ENCODE results near the gene DBNL. TPM values are rescaled to one million over a fixed set of nuclear protein-coding genes. Genes with fewer than 3 reads are reported as not detected.
"Not testable (repeated sequence)": the region's sequence is repeated elsewhere in the genome, so short reads cannot be mapped to it uniquely, and the experiment has no call there.

The DBNL gene
- 100 to 1,000 TPM; 108 to 165 (median 138) TPM for total RNA-seq

DNA sequence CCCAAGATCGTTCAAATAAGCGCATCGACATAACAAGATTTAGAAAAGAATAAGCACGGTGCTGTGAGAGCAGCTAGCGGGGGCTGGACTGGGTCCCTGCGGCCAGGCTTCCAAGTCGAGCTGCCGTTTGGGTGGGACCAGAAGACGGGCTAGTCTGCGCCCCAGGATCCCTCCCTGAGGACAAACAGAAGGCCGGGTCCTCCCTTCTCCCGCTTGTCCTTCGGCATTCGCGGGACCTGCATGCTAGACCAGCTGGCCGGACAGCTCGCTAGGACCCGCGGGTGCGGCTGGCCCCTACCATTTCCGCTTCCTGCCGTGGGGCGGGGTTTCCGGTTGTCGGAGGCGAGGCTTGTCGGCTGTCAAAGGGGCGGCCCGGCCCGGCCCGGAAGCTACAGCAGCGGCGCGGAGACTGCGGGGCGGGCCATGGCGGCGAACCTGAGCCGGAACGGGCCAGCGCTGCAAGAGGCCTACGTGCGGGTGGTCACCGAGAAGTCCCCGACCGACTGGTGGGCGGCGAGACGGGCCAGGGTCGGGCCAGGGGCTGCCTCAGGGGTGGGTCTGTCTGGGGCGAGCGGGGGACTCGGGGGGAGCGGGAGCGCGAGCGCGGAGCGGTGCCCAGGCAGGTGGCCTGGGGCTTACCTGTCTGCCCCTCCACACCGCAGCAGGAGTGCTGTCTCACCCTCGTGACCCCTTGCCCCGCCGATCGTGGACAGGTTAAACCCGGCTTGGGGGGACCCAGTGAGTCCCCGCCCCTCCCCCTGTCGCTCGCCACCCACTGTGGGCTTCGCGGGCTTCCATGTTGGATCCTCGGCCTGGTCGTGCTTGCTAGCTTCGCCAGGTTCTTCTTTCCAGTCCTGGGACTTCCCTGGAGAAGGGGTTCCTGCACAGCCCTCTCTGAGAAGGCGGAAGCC lies at the start of gene DBNL:
TSS of gene DBNL (plus strand) at position 388 of the 911 bp plus-strand sequence. CDS start at position 424, 36 bp downstream.
- TF ChIP-seq, protein P1, sequence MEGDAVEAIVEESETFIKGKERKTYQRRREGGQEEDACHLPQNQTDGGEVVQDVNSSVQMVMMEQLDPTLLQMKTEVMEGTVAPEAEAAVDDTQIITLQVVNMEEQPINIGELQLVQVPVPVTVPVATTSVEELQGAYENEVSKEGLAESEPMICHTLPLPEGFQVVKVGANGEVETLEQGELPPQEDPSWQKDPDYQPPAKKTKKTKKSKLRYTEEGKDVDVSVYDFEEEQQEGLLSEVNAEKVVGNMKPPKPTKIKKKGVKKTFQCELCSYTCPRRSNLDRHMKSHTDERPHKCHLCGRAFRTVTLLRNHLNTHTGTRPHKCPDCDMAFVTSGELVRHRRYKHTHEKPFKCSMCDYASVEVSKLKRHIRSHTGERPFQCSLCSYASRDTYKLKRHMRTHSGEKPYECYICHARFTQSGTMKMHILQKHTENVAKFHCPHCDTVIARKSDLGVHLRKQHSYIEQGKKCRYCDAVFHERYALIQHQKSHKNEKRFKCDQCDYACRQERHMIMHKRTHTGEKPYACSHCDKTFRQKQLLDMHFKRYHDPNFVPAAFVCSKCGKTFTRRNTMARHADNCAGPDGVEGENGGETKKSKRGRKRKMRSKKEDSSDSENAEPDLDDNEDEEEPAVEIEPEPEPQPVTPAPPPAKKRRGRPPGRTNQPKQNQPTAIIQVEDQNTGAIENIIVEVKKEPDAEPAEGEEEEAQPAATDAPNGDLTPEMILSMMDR (IDR thresholded peaks at IDR 0.05): no peak
- TF ChIP-seq POLR2A (IDR thresholded peaks at IDR 0.05): peak in 1 of 2 donors; percentile 89
- peak; percentile 94 to 96 for DNase-seq
- peaks cover 18 to 28% of the 10 kb centered on the region in 2 donors for H3K4me1 ChIP-seq
- H3K4me3 ChIP-seq (replicated peaks in 1 of 3): peak within 1 kb of the TSS; percentile 89 to 99 (median 91)
- H3K9me3 ChIP-seq: no peaks in the 10 kb centered on the region
- 1 to 2% methylated on average over 9 to 38 of the region's 74 CpGs for WGBS, 2 donors
- peaks cover 0 to 4% of the 10 kb centered on the region in 2 donors for H3K36me3 ChIP-seq
- intact Hi-C loops (cut with DNase I): no loop called here
- peak within 1 kb of the TSS; percentile 44 to 65 (median 52) for H3K27ac ChIP-seq
- H3K27me3 ChIP-seq: no peaks in the 10 kb centered on the region

DNA sequence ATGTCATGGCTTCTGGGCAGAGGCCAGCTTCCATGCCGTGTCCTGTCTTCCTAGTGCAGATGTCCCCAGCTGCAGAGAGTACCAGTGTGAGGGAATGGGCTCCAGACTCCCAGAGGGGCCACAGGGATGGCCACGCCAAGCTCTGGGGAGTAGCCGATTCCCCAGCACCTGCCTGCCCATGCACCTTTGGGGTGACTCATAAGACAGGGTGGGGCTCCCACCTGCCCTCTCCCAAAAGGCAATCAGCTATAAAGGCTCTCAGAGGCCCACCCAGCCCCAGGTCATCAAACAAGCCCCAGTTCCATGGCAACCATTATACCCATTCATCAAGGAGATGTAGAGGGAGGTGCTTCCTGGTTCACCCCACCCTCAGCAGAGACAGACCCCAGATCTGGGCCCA lies 47.0 kb upstream of the DBNL start, which contains the start of gene SPDYE1:
TSS of gene SPDYE1 (plus strand) at position 366 of the 400 bp plus-strand sequence. CDS start 2,053 bp downstream, outside the sequence.
- H3K27me3 ChIP-seq; DNase-seq; H3K9me3 ChIP-seq; H3K27ac ChIP-seq; H3K4me3 ChIP-seq (replicated peaks in 1 of 3); intact Hi-C loops (cut with DNase I); H3K36me3 ChIP-seq; H3K4me1 ChIP-seq: not testable (repeated sequence)
- no CpG with 5 or more reads among the region's 3 CpGs for WGBS, 2 donors

DNA sequence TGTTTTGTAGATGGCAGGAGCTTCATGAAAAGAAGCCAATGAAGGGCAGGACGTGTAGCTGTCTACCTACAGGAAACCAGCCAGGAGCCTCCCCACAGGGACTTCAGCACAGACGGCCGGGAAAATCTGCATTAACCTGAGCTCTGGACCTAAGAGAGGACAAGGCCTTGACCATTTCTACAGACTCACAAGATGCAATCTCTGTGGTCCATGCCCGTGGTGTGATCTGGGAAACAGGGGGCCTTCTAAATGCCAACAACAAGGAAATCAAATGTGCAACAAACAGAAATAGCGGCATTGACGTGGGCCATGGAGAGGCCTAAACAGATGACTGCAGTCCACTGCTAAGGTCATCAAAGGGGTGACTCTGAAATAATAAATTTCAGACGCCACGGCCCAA lies 32.4 kb upstream of the DBNL start:
- intact Hi-C loops (cut with DNase I); H3K9me3 ChIP-seq; H3K27me3 ChIP-seq; H3K36me3 ChIP-seq; H3K27ac ChIP-seq; H3K4me3 ChIP-seq (replicated peaks in 1 of 3); H3K4me1 ChIP-seq; DNase-seq: not testable (repeated sequence)
- 90 to 93% methylated on average over 5 to 6 of the region's 8 CpGs for WGBS, 2 donors

DNA sequence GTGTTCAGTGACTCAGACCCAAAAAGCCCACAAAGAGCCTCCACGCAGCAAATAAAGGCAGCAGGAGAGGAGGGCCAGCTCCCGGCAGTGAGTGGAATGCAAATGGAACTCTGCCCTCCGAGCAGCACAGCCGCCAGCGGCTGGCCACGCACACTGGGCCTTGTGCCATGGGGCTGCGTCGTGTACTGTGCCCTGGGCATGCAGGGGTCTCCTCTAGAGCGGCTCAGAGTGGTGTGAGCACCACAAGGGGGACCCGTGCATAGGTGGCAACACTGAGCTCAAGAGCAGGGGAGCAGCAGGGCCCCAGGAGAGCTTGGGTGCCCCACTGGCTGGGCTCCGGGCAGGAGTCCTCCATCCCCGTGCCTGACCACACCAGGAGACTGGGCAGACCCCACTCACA lies 29.4 kb upstream of the DBNL start:
- H3K27me3 ChIP-seq; H3K27ac ChIP-seq; intact Hi-C loops (cut with DNase I); H3K4me1 ChIP-seq; H3K9me3 ChIP-seq; DNase-seq; H3K36me3 ChIP-seq; H3K4me3 ChIP-seq (replicated peaks in 1 of 3): not testable (repeated sequence)
- WGBS, 2 donors: no CpG with 5 or more reads among the region's 12 CpGs

DNA sequence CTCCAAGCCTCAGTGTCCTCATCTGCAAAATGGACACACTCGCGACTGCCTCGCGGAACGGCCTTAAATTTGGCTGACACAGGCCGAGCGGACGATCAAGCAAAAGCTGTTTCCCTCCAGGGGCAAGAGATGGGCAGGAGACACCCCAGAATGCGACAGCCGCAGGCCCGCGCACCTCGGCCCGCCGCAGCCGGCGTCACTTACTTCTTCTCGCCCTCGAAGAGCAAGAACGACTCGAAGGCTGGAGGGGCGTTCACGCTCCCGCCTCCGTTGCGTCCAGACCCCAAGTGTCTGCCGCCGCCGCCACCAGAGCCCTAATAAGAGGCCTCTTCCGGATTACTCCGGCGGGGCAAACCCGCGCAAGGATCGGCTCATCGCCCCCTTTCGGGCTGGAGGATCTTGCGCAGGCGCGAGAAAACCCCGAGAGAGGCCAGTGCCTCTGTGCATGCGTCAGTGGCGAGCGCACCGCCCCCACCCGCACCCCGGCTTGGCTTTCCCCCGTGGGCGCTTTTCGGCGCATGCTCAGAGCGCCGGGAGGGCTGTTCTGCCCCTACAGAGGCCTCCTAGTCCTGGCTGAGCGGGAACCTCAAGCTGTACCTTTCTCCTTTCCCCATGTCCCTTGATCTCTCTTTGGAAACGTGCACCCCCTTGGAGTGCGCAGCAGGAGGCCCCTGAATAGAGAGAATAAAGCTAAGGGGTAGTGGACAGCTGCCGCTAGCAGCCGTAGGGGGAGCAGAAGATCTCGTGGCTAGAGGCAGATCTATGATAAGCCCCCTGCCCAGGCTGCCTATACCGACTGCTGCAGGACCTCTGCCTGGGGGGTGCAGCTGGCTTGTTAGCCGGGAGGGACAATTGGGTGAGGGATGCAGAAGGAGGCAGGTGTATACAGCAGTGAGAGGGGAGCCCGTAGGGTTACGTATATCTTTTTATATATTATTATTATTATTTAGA lies 25.4 kb upstream of the DBNL start:
- Histone ChIP-seq H3K4me3 (replicated peaks in 1 of 3) (peak overlapping the region; percentile 58 to 97 (median 75)), H3K27ac (peak overlapping the region; percentile 27 to 61 (median 52))
- 3 to 7% methylated on average over 21 to 38 of the region's 63 CpGs for WGBS, 2 donors
- TF ChIP-seq POLR2A (IDR thresholded peaks at IDR 0.05): peak in 1 of 2 donors; percentile 67
- TF ChIP-seq, protein P1 (IDR thresholded peaks at IDR 0.05): peak in 5 of 6 experiments; percentile 28 to 89 (median 63)
- H3K4me1 ChIP-seq; H3K36me3 ChIP-seq; H3K27me3 ChIP-seq; intact Hi-C loops (cut with DNase I); H3K9me3 ChIP-seq: not testable (repeated sequence)
- peak; percentile 98 to 99 for DNase-seq

DNA sequence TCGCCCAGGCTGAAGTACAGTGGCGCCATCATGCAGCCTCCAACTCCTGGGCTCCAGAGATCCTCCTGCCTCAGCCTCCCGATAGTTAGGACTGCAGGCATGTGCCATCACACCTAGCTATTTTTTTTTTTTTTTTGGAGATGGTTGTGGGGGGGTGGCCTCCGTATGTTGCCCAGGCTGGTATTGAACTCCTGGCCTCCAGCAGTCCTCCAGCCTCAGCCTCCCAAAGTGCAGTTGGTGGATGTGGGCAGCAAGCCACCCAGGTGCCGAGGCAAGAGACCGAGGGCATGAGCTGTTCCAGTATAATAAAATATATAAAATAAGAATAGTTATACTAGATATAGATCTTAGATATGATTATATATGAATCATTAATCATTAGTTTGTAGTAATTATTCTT lies 24.7 kb upstream of the DBNL start:
- DNase-seq; H3K36me3 ChIP-seq; H3K4me3 ChIP-seq (replicated peaks in 1 of 3); H3K27me3 ChIP-seq; intact Hi-C loops (cut with DNase I); H3K27ac ChIP-seq; H3K9me3 ChIP-seq; H3K4me1 ChIP-seq: not testable (repeated sequence)
- WGBS, 2 donors: 88 to 89% methylated on average over 6 of the region's 6 CpGs

DNA sequence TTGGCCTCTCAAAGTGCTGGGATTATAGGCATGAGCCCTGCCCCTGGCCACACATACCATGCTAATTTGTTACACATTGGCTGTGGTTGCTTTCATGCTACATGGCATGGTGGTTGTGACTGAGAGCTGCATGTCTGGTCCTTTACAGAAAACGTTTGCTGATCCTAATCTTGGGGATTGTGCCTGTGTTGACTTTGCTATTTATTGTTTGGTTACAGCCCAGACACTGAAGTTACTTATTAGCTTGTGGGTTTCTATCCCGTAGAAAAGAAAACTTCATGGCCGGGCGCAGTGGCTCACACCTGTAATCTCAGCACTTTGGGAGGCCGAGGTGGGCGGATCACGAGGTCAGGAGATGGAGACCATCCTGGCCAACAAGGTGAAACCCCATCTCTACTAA lies 22.4 kb upstream of the DBNL start:
- H3K9me3 ChIP-seq; H3K4me3 ChIP-seq (replicated peaks in 1 of 3); H3K27ac ChIP-seq; intact Hi-C loops (cut with DNase I); H3K4me1 ChIP-seq; DNase-seq; H3K36me3 ChIP-seq; H3K27me3 ChIP-seq: not testable (repeated sequence)
- WGBS, 2 donors: 80 to 85% methylated on average over 6 to 7 of the region's 7 CpGs

DNA sequence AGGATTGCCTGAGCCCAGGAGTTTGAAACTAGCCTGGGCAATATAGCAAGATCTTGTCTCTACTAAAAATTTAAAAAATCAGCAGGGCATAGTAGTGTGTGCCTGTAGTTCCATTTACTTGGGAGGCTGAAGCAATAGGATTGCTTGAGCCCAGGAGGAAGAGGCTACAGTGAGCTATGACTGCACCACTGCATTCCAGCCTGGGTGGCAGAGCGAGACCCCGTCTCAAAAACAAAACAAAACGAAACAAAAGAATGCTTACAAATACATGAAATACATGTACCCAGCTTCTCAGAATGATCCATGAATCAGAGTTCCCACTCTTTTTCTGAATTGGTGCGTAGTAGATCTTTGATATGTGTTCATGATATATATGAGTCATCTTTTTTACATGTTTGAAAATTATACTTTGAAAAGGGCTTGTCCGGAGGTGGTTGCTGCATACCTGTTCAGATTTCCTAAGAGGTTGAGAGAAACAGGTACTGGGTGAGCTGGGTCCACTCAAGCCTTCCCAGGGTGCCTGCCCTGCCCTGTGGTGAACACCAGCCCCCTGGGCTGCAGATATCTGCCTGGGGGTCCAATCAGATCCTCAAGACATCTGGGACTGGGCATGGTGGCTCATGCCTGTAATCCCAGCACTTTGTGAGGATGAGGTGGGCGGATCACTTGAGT lies 21.6 kb upstream of the DBNL start:
- H3K4me1 ChIP-seq; intact Hi-C loops (cut with DNase I); H3K9me3 ChIP-seq; H3K36me3 ChIP-seq; H3K27me3 ChIP-seq; H3K4me3 ChIP-seq (replicated peaks in 1 of 3); DNase-seq; H3K27ac ChIP-seq: not testable (repeated sequence)
- 65 to 70% methylated on average over 5 of the region's 6 CpGs for WGBS, 2 donors

DNA sequence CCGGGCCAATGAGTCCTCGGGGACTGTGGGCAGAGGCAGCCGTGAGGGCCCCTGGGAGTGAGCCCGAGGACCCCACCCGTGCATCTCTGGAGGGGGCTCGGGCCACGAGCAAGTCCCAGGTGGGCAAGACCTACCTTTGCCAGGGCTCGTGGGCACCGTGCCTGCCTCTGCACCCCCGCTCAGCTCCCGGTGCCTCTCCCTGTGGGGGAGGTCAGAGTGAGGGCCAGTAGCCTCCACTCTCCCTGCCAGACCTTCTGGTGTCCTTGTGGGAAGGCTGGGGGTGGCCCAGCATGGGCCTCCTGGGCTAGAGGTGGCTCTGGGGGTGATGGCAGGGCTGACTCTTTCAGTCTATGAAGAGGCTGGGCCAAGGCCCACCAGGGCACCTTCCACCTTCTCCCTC lies 15.1 kb upstream of the DBNL start:
- H3K9me3 ChIP-seq; H3K4me3 ChIP-seq (replicated peaks in 1 of 3); DNase-seq; H3K27me3 ChIP-seq; H3K36me3 ChIP-seq; intact Hi-C loops (cut with DNase I); H3K4me1 ChIP-seq; H3K27ac ChIP-seq: not testable (repeated sequence)
- WGBS, 2 donors: no CpG with 5 or more reads among the region's 11 CpGs

DNA sequence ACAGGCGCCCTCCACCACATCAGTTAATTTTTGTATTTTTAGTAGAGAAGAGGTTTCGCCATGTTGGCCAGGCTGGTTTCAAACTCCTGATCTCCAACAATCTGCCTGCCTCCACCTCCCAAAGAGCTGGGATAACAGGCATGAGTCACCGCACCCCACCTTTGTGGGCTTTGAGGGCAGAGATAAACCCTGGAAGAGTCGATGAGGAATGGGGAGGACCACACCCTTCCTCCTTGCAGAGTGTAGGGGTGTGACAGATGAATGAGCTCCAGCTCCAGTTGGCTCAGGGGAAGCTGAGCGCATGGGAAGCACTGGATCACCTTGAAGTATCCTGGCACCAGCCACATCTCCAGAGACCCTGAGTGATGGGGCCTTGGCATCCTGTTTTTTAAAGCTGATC lies 14.5 kb upstream of the DBNL start:
- H3K27me3 ChIP-seq; intact Hi-C loops (cut with DNase I); H3K36me3 ChIP-seq; H3K4me1 ChIP-seq; H3K27ac ChIP-seq; H3K9me3 ChIP-seq; H3K4me3 ChIP-seq (replicated peaks in 1 of 3); DNase-seq: not testable (repeated sequence)
- no CpG with 5 or more reads among the region's 5 CpGs for WGBS, 2 donors
